Activated naive CD4-positive, alpha-beta T cell treated with anti-CD3 and anti-CD28 coated beads, Interleukin-2, amount 50 U/mL, for 72 hours (primary cell): Measurements from ENCODE around the gene FGD6. TPM values are rescaled to one million over a fixed set of nuclear protein-coding genes. Genes with fewer than 3 reads are reported as not detected.
"Not testable (repeated sequence)": the region's sequence is repeated elsewhere in the genome, so short reads cannot be mapped to it uniquely, and the experiment has no call there.

Experiments
- ATAC-seq, 2 donors: fragments of 150-1000 bp; cut with Tn5 transposase; 2 replicates each; pipeline ENCODE4 v1.10.0; 2021; ENCODE audit warnings: mild to moderate bottlenecking in 2 of 2, moderate library complexity in 2 of 2
- DNase-seq, 2 donors: peaks; one replicate each; pipeline ENCODE4 v3.0.0; 2021 to 2022; ENCODE audit warnings: low spot score in 2 of 2
- H3K27ac Mint-ChIP-seq, 2 donors: one replicate each; pipeline ENCODE4 v1.8.0; 2022; ENCODE audit warnings: mild to moderate bottlenecking in 2 of 2, mixed read lengths in 2 of 2
- H3K36me3 Mint-ChIP-seq, 2 donors: one replicate each; pipeline ENCODE4 v1.8.0; 2022; ENCODE audit warnings: mixed read lengths in 2 of 2
- H3K9me3 Mint-ChIP-seq, 2 donors: one replicate each; pipeline ENCODE4 v1.8.0; 2022; ENCODE audit warnings: mixed read lengths in 2 of 2
- total RNA-seq, 2 donors: library from RNA; stranded (reverse); gene quantifications; one replicate each; pipeline ENCODE4 v1.2.3, GENCODE V29; 2022

The FGD6 gene
- total RNA-seq: 1 to 10 TPM; 1.4 to 1.8 TPM

DNA sequence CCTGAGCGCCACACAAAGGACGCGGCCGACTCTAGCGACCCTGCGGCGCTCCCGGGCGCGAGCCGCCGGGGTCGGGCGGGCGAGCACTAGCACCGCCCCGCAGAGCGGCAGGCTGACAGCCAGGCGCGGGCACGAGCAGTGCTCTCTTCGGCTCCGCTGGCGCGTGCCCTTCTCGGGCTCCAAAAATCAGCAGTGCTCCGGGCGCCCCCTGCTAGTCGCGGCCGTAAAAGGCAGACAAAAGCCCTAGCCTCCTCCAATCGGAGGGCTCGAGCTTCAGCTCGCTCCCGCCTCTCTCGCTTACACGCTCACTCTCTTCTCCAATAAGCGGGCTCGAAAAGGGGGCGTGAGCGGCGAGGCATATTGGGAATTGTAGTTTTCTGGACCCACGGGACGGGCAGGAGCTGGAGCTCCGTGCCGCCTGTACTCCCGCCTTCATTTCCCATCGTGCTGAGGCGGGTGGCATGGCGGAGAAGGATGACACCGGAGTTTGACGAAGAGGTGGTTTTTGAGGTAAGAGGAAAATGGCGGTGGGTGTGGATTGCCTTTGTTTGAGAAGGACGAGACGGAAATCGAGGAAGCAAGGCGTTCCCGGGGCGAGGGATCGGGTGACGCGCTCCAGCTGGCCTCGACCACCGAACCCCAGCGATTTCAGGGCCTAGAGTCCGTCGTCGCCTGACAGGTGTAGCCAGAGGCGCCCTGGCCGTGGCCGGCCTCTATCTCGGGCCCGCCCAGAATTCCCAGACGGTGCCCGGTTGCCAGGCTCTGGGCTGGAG is at the start of gene FGD6, which contains the start of gene VEZT:
FGD6 (minus strand) TSS at position 91 of the 773 bp plus-strand sequence. CDS start 227 bp downstream, outside the sequence.
VEZT (plus strand) TSS at position 431 of the 773 bp plus-strand sequence; CDS start at position 475, 44 bp downstream.
- Mint-ChIP-seq H3K27ac (peak within 1 kb of the TSS; percentile 94 to 98), H3K9me3 (no peaks in the 10 kb centered on the region), H3K36me3 (peaks cover 18 to 25% of the 10 kb centered on the region in 2 donors)
- ATAC-seq: peak; percentile 93
- peak; percentile 93 to 98 for DNase-seq

DNA sequence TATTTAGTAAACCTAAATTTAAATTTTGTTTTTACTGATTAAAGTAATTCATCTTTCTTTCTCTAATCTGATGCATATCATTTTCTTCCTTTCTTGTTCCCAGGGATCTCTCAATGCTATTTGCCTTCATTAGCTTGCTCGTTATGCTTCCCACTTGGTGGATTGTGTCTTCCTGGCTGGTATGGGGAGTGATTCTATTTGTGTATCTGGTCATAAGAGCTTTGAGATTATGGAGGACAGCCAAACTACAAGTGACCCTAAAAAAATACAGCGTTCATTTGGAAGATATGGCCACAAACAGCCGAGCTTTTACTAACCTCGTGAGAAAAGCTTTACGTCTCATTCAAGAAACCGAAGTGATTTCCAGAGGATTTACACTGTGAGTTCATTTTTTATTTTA is 49.0 kb upstream of the FGD6 start:
- ATAC-seq: no peak
- H3K36me3 Mint-ChIP-seq: no peaks in the 10 kb centered on the region
- no peak for DNase-seq
- H3K27ac Mint-ChIP-seq: no peak overlapping the region
- H3K9me3 Mint-ChIP-seq: no peaks in the 10 kb centered on the region

DNA sequence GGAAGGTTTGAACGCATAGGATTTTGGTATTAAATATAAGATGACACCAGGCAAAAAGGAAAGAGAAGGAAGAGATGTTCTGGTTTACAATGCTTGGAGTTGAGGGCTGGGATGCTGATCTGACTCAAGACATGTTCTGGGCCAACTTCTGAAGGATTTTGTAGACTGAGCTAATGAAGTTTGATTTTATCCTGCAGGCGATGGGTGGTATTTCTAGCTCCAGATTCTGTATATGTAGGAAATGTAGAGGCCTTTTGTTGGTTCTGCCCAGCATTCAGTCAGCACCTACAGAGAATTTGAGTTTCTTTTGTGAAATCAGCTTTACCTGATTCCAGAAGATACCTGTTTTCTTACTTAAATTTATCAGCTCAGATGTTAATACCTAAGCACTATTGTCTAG is 48.5 kb upstream of the FGD6 start:
- ATAC-seq: no peak
- Mint-ChIP-seq H3K27ac (no peak overlapping the region), H3K36me3 (no peaks in the 10 kb centered on the region), H3K9me3 (no peaks in the 10 kb centered on the region)
- no peak for DNase-seq

DNA sequence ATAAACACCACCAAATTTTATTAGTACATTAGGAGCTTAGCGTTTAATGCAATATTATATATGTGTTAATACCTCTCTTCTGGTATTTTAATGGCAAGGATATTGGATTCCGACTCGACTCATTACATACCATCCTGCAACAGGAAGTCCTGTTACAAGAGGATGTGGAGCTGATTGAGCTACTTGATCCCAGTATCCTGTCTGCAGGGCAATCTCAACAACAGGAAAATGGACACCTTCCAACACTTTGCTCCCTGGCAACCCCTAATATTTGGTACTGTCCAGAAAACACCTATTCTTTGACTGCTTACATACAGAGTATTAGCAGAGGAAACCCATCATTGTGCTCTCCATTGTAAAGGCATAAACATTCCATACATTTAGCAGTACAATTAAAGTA is 45.5 kb upstream of the FGD6 start:
- Mint-ChIP-seq H3K27ac (no peak overlapping the region), H3K9me3 (no peaks in the 10 kb centered on the region), H3K36me3 (no peaks in the 10 kb centered on the region)
- DNase-seq: no peak
- ATAC-seq: no peak

DNA sequence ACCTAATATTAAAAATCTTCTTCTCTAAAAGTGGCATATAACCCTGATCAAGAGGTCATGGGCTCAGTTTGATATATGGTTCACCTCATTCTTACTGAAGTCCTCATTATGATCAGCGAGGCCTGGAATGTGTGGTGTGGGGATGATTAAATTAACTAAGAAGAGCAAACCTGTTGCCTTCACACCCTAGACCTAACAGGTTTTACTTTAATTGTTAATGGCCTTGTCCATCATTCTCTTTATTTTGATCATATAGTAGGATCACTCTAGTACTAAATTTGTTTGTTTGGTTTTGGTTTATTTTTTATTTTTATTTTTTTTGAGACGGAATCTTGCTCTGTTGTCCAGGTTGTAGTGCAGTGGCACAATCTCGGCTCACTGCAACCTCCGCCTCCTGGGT is 43.8 kb upstream of the FGD6 start:
- Mint-ChIP-seq H3K27ac (no peak overlapping the region), H3K36me3 (peaks cover 4% of the 10 kb centered on the region in 2 donors), H3K9me3 (no peaks in the 10 kb centered on the region)
- DNase-seq (no peak), ATAC-seq (no peak)

DNA sequence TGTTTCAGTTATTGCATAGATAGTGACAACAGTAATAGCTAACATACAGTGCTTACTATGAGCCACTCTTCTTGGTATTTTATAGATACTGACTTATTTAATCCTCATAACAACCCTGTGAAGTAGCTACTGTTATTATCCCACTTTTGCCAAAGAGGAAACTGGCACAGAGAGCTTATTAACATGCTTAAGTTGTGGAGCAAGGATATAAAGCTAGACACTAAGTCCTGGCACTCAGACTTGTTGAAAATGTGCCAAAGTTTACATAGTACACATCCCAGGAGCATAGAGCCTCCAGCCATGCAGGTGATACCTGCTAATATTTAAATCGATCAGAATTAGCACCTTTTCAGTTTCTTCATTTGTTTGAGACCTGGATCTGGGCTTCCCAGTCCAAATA is 42.1 kb upstream of the FGD6 start:
- Mint-ChIP-seq H3K9me3 (no peaks in the 10 kb centered on the region), H3K27ac (no peak overlapping the region), H3K36me3 (peaks cover 13 to 18% of the 10 kb centered on the region in 2 donors)
- ATAC-seq (no peak), DNase-seq (no peak)

DNA sequence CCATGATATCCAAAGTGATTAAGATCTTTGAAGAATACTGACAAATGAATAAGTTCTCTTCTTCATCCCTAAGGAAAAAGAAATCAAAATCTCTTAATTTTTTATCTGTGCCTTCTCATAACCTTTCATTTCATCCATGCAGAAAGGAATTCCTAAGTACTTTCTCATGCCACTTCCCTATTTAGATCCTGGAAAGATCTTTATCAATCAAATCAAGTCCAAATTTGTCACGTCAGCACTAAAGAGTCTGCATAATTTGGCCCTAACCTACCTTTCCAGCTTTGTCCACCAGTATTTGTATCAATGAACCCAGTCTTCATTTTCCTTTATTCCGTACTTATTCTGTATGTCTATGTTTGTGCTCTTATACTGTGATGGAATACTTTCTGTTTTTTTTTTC is 41.5 kb upstream of the FGD6 start:
- no peaks in the 10 kb centered on the region for H3K9me3 Mint-ChIP-seq
- ATAC-seq (no peak), DNase-seq (no peak)
- H3K36me3 Mint-ChIP-seq: peaks cover 13 to 18% of the 10 kb centered on the region in 2 donors
- no peak overlapping the region for H3K27ac Mint-ChIP-seq

DNA sequence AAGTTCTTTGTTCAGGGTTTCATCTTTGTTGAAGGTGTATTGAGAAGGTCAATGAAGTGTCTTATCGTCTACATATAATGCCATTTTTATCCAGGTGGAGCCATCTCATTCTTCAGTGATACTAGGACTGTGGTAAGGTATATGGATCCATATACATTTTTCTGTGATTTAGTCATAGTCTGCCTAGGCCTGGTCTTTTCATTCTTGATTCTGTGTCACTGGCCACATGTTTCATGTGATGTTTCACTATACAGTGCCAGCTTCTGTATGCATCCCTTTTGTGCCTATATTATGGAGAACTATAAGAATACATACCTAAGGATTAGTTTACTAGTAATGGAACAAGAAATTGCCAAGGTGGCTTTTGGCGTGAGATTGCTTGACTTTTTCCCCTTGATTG is 40.9 kb upstream of the FGD6 start:
- Mint-ChIP-seq H3K27ac (no peak overlapping the region), H3K9me3 (no peaks in the 10 kb centered on the region), H3K36me3 (peaks cover 13 to 18% of the 10 kb centered on the region in 2 donors)
- ATAC-seq (no peak), DNase-seq (no peak)

DNA sequence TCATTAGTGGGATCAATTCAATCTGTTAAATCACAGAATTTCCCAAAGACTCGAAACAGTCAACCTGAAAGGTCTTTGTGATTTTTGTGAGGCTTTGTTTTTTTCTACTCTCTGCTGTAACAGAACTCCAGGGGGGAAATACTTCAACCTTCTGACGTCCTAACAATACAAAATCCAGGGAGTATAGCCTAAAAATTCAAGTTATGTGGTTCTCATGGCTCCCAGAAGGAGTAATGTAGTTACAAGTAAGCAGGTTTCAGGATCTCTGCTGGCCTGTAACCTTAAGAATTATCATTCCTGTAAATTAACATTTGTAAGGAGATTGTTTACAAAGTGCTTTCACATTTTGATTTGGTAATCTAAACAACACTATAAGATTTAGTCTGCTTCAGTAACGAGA is 40.3 kb upstream of the FGD6 start:
- Mint-ChIP-seq H3K36me3 (peaks cover 13 to 18% of the 10 kb centered on the region in 2 donors), H3K27ac (no peak overlapping the region), H3K9me3 (no peaks in the 10 kb centered on the region)
- DNase-seq: no peak
- no peak for ATAC-seq

DNA sequence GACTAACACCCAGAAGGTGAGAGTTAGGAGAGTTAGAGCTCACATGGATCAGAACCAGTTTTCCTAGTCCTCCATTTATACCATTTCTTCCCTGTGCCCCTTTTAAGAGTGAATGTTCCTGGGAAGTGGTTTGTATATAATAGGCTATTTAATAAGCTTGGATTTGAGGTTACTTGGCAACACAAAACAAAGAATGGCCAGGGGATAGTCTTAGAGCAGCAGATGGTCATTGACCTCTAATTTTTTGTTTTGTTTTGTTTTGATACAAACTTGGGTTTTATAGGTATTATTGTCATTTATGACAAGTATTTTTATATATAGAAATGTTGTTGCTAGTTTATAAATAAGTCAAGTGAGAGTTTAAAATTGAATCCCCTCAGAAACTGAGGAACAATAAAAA is 36.1 kb upstream of the FGD6 start:
- ATAC-seq: no peak

DNA sequence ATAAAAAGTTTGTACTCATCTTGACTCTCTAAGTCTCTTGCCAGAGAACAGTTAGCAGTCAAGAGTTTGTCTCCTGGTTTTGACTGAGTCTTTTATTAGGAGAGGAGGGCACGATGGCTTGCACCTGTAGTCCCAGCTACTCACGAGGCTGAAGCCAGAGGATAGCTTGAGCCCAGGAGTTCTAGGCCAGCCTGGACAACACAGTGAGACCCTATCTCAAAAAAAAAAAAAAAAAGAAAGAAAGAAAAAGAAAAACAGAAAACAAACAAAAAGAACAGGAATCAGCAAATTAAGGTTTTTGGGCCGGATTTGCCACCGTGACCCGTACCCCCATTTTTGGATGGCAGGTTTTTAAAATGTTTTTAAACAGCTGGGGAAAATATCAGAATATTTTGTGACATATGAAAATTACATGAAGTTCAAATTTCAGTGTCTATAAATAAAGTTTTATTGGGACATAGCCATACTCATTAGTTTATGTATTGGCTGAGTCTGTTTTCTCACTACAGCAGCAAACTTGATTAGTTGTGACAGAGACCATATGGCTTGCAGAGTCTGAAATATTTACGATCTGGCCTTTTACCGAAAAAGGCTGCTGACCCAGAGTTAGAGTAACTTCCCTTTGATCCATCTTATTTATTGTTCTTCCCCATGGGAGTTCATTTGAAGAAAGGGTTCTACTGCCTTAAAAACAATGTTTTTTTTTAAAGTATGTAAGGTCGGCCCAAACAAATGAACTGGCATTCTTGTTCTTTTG is 31.5 kb upstream of the FGD6 start:
- H3K27ac Mint-ChIP-seq: no peak overlapping the region
- no peaks in the 10 kb centered on the region for H3K36me3 Mint-ChIP-seq
- DNase-seq (no peak), ATAC-seq (no peak)
- H3K9me3 Mint-ChIP-seq: no peaks in the 10 kb centered on the region

More for the DNA sequence above, 36.1 kb upstream of the FGD6 start:
- Mint-ChIP-seq H3K36me3 (peaks cover 13 to 18% of the 10 kb centered on the region in 2 donors), H3K27ac (no peak overlapping the region), H3K9me3 (no peaks in the 10 kb centered on the region)
- no peak for DNase-seq

DNA sequence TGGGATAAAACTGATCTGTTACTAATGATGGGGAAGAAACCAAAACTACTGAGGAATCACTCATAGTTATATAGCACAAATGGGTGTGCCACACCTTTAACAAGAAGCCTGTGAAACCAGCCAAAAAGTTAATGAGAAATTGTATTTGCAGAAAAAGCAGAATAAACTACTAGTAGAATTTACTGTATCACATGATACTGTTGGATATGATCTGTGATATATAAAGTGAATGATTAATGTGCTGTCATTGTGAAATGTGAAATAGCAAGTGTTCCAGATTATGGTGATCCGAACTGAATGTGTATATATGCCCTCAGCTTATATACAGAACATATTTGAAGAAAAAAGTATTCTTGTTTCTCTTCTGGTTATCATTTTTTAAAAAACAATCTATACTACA is 30.8 kb upstream of the FGD6 start:
- ATAC-seq: no peak
- DNase-seq: no peak
- H3K27ac Mint-ChIP-seq: no peak overlapping the region
- H3K9me3 Mint-ChIP-seq: no peaks in the 10 kb centered on the region
- no peaks in the 10 kb centered on the region for H3K36me3 Mint-ChIP-seq

DNA sequence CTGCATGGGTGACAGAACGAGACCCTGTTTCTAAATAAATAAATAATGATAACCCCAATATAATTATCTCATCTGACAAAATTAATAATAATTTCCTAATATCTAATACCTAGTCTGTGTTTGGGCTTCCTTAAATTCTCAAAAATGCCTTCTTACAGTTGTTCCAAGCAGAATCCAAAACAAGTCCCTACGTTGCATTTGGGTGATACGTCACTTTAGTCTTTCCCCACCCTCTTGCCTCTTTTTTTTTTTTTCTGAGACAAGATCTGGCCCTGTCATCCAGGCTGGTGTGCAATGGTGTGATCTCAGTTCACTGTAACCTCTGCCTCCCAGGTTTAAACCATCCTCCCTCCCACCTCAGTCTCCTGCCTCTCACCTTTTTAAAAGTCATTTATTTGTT is 27.1 kb upstream of the FGD6 start:
- ATAC-seq: no peak
- DNase-seq: no peak
- Mint-ChIP-seq H3K9me3 (no peaks in the 10 kb centered on the region), H3K27ac (peak overlapping the region in 1 of 2 donors; percentile 57), H3K36me3 (no peaks in the 10 kb centered on the region)

DNA sequence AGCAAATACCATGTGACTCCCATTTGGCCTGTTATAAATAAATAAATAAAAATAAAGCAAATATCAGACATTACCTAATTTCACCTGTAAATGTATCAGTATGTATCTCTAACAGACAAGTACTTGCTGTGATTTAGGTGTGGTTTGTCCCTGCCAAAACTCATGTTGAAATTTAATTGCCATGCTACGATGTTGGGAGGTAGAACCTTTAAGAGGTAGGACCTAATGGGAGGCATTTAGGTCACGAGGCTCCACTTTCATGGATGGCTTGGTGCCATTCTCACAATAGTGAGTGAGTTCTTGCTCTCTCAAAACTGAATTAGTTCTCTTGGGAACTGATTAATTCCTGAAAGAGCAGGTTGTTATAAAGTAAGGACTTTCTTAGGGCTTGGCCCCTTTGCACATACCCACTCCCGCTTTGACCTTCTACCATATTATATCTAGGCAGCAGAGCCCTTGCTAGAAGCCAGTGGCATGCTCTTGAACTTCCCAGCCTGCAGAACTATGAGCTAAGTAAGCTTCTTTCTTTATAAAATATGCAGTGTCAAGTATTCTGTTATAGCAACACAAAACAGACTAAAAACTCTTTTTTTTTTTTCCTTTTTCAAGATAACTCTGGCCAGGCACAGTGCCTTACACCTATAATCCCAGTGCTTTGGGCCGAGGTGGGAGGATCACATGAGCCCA is 26.4 kb upstream of the FGD6 start:
- no peaks in the 10 kb centered on the region for H3K9me3 Mint-ChIP-seq
- peak overlapping the region in 1 of 2 donors; percentile 29 for H3K27ac Mint-ChIP-seq
- DNase-seq (no peak), ATAC-seq (no peak)
- H3K36me3 Mint-ChIP-seq: no peaks in the 10 kb centered on the region

DNA sequence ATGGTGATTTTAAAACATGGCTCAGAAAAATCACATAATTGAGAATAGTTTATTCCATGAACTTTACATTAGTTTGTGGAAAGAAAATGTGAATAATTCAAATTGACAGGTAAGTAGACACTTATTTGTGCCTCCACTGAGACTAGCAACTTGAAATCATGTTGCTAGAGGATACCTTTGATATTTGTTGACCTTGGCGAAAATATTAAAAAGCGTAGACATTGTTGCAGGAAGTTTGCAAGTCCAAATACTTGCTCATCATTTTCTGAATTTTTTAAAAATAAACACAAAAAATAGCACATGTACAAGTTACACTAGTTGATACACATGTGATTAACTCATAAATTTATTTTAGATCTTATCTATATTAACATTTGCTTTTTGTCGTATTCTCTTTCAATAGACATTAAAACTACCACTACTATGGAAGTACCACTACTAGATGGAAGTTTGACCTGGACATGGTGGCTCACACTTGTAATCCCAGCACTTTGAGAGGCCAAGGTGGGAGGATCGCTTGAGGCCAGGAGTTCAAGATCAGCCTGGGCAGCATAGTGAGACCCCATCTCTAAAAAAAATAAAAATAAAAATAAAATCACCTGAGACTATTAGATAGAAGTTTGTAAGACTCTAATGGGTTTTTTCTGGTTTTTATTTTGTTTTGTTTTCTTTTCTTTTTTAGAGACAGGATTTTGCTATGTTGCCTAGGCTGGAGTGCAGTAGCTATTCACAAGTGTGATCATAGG is 24.7 kb upstream of the FGD6 start:
- no peak overlapping the region for H3K27ac Mint-ChIP-seq
- H3K36me3 Mint-ChIP-seq: no peaks in the 10 kb centered on the region
- DNase-seq (no peak), ATAC-seq (no peak)
- no peaks in the 10 kb centered on the region for H3K9me3 Mint-ChIP-seq

DNA sequence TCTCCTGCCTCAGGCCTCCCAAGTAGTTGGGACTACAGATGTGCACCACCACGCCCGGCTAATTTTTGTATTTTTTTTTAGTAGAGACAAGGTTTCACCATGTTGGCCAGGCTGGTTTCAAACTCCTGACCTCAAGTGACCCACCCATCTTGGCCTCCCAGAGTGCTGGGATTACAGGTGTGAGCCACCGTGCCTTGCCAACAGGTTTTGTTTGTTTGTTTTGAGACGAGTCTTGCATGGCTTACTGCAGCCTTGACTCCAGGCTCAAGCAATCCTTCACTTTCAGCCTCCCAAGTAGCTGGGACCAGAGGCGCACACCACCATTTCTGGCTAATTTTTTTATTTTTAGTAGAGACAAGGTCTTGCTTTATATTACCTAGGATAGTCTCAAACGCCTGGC is 23.9 kb upstream of the FGD6 start:
- not testable (repeated sequence) for H3K36me3 Mint-ChIP-seq, DNase-seq, ATAC-seq, H3K9me3 Mint-ChIP-seq
- peak overlapping the region in 1 of 2 donors; percentile 44 for H3K27ac Mint-ChIP-seq
